Activated CD4-positive, alpha-beta T cell treated with anti-CD3 and anti-CD28 coated beads, Interleukin-2, amount 50 U/mL, for 48 hours (primary cell): ENCODE data around the gene S100Z.

ENCODE experiments used
- DNase-seq, 2 experiments: peaks; one replicate each; pipeline ENCODE4 v3.0.0-alpha.2; 2020

S100Z gene

GRCh38 chr5:76953551-76954382 is 104.0 kb downstream of the S100Z start:
- peak in 1 of 2 experiments; percentile 6 for DNase-seq

GRCh38 chr5:76954383-76954763 is 104.6 kb downstream of the S100Z start:
- DNase-seq, result no peak

- no peak for DNase-seq
Measured at GRCh38 chr5:76956033-76956432, 106.2 kb downstream of the S100Z start.

- no peak for DNase-seq
Measured at GRCh38 chr5:76958991-76959767, 109.4 kb downstream of the S100Z start.

- DNase-seq, result no peak
Measured at GRCh38 chr5:76960004-76960625, 110.3 kb downstream of the S100Z start.

GRCh38 chr5:76964060-76964459 is 114.2 kb downstream of the S100Z start:
- DNase-seq, result no peak
